Endothelial cell of umbilical vein (primary cell): ENCODE data around the gene WDR74. TPM values are rescaled to one million over a fixed set of nuclear protein-coding genes. Genes with fewer than 3 reads are reported as not detected.
"Not testable (repeated sequence)": the region's sequence is repeated elsewhere in the genome, so short reads cannot be mapped to it uniquely, and the experiment has no call there.

Source experiments
- BruUV-seq: library from RNA; stranded (reverse); fragments of 400-500 nt; replicated peaks from 2 replicates; lab custom pipeline; 2021; lab: Mats Ljungman, UMichigan
- CTCF ChIA-PET: fragments of 300-600, 350-600 bp; sonication (Branson Sonifier 250); formaldehyde crosslinking; loops from one replicate; lab custom pipeline; 2021; ENCODE audit warnings: antibody characterized with exemption, inconsistent platforms; lab: Charles Lee
- POLR2A ChIA-PET: fragments of 300-600, 350-600 bp; sonication (Branson Sonifier 250); formaldehyde crosslinking; loops from one replicate; lab custom pipeline; 2021; ENCODE audit warnings: antibody characterized with exemption, inconsistent platforms; lab: Charles Lee
- DNase-seq: peaks from one replicate; pipeline ENCODE4 v3.0.0-alpha.2; 2011; ENCODE audit warnings: low read depth, low spot score
- FAIRE-seq: peaks from 2 replicates; lab custom pipeline; 2011; peaks lifted over from hg19 to GRCh38; lab: Jason Lieb, UNC
- H2AFZ ChIP-seq: 2 replicates; pipeline ENCODE4 v1.6.0; 2012; ENCODE audit warnings: low read depth, low read length, control low read depth, inconsistent platforms
- H3K27ac ChIP-seq: 2 replicates; pipeline ENCODE4 v1.5.1; 2011; ENCODE audit warnings: low read depth, mild to moderate bottlenecking, control low read depth, low read length, moderate library complexity; ENCODE audit not compliant: insufficient read depth
- H3K27me3 ChIP-seq, 2 experiments: 2 replicates each; pipeline versions ENCODE4 v1.6.0 to v1.6.1; 2011; ENCODE audit warnings: low read length in 2 of 2, mixed read lengths in 1 of 2; ENCODE audit not compliant: control insufficient read depth in 2 of 2, insufficient read depth in 2 of 2
- H3K36me3 ChIP-seq, 2 experiments: 2 replicates in 1 of 2; 3 replicates in 1 of 2; pipeline ENCODE4 v1.5.1; 2011; ENCODE audit warnings: low read length in 2 of 2, mild to moderate bottlenecking in 1 of 2, moderate library complexity in 1 of 2; ENCODE audit not compliant: control insufficient read depth in 2 of 2, insufficient read depth in 2 of 2; ENCODE audit errors: extremely low read depth in 1 of 2
- H3K4me1 ChIP-seq: 3 replicates; pipeline ENCODE4 v1.5.1; 2011; ENCODE audit warnings: mild to moderate bottlenecking, low read length; ENCODE audit not compliant: control insufficient read depth, insufficient read depth; ENCODE audit errors: extremely low read depth
- H3K4me2 ChIP-seq: 2 replicates; pipeline ENCODE4 v1.6.1; 2011; ENCODE audit warnings: low read length, control low read depth, mixed read lengths; ENCODE audit not compliant: insufficient read depth
- H3K4me3 ChIP-seq, 3 experiments: fragments of 200-600 bp in 1 of 3; sonication (generic), shearing (Covaris generic) in 1 of 3; replicated peaks in 1 of 3; 2 replicates each; pipeline ENCODE4 v1.5.1; 2011 to 2016; ENCODE audit warnings: control low read depth in 3 of 3, low read length in 3 of 3, mild to moderate bottlenecking in 2 of 3, inconsistent platforms in 1 of 3, low read depth in 1 of 3, moderate library complexity in 1 of 3; ENCODE audit not compliant: insufficient read depth in 1 of 3
- H3K79me2 ChIP-seq: 2 replicates; pipeline ENCODE4 v1.6.0; 2012; ENCODE audit warnings: low read length, inconsistent platforms; ENCODE audit not compliant: control insufficient read depth, insufficient read depth
- H3K9ac ChIP-seq: replicated peaks from 2 replicates; pipeline ENCODE3; 2011; ENCODE audit warnings: low read length, control low read depth; ENCODE audit not compliant: insufficient read depth; ENCODE audit errors: extremely low read depth
- H3K9me1 ChIP-seq: replicated peaks from 3 replicates; pipeline ENCODE4 v1.6.0; 2011; ENCODE audit warnings: mild to moderate bottlenecking, low read length; ENCODE audit not compliant: control insufficient read depth, insufficient read depth; ENCODE audit errors: extremely low read depth
- H3K9me3 ChIP-seq: replicated peaks from 2 replicates; pipeline ENCODE4 v1.5.1; 2012; ENCODE audit warnings: low read length, inconsistent platforms; ENCODE audit not compliant: control insufficient read depth, insufficient read depth
- H4K20me1 ChIP-seq: replicated peaks from 2 replicates; pipeline ENCODE3; 2011; ENCODE audit warnings: mild to moderate bottlenecking, low read length; ENCODE audit not compliant: control insufficient read depth, insufficient read depth; ENCODE audit errors: extremely low read depth
- EZH2 ChIP-seq: IDR thresholded peaks from 2 replicates; pipeline ENCODE4 v1.6.1; 2012; ENCODE audit warnings: borderline replicate concordance, low read depth, mild to moderate bottlenecking, moderate library complexity, low read length, inconsistent platforms; ENCODE audit not compliant: severe bottlenecking
- FOS ChIP-seq: IDR thresholded peaks from 2 replicates; pipeline ENCODE4 v1.6.1; 2011; ENCODE audit warnings: mild to moderate bottlenecking, low read length, moderate library complexity, borderline replicate concordance; ENCODE audit not compliant: insufficient read depth
- GATA2 ChIP-seq: IDR thresholded peaks from 2 replicates; pipeline ENCODE4 v1.7.0; 2011; ENCODE audit warnings: low read depth, mild to moderate bottlenecking, moderate library complexity, mixed read lengths, low read length; ENCODE audit not compliant: insufficient read length, insufficient read depth
- JUN ChIP-seq: IDR thresholded peaks from 2 replicates; pipeline ENCODE4 v1.6.1; 2011; ENCODE audit warnings: borderline replicate concordance, low read depth; ENCODE audit not compliant: insufficient read length, insufficient read depth
- MAX ChIP-seq: IDR thresholded peaks from 2 replicates; pipeline ENCODE4 v1.6.1; 2011; ENCODE audit not compliant: insufficient read depth, insufficient read length
- MYC ChIP-seq: IDR thresholded peaks from one replicate; pipeline ENCODE4 v1.6.1; 2011; ENCODE audit warnings: mild to moderate bottlenecking, low read depth, low read length
- POLR2A ChIP-seq: IDR thresholded peaks from 2 replicates; pipeline ENCODE4 v1.6.1; 2012; ENCODE audit warnings: low read depth, mild to moderate bottlenecking, control low read depth, low read length
- POLR2AphosphoS5 ChIP-seq: IDR thresholded peaks from 2 replicates; pipeline ENCODE4 v1.6.1; 2012; ENCODE audit warnings: low read depth, mild to moderate bottlenecking, control low read depth, low read length, moderate library complexity; ENCODE audit not compliant: insufficient read depth
- dilution Hi-C: fragments of 300-500 bp; cut with MboI; formaldehyde crosslinking; loops from one replicate; pipeline ENCODE4 v1.15.0; 2019; ENCODE audit warnings: low sequenced_read_pairs; ENCODE audit not compliant: extremely low pct_ligation_motif_present
- intact Hi-C: fragments of 100-400 bp; cut with micrococcal nuclease; formaldehyde crosslinking; loops from one replicate; pipeline ENCODE4 v1.10.0; 2022
- polyA plus RNA-seq, 4 experiments: library from polyadenylated mRNA; depleted of rRNA in 3 of 4; stranded (reverse) in 3 of 4; unstranded in 1 of 4; fragments of >200 nt; gene quantifications; 2 replicates each; pipeline versions ENCODE4 v1.2.1 to v1.2.3, GENCODE V29; 2011 to 2012; ENCODE audit warnings: missing spikeins in 1 of 4
- total RNA-seq: library from RNA; stranded (reverse); gene quantifications from 2 replicates; pipeline ENCODE4 v1.2.3, GENCODE V29; 2021
- TF ChIP-seq, protein P1 (sequence below), 2 donors: IDR thresholded peaks; 1 replicate in 1 of 2; 2 replicates in 1 of 2; pipeline ENCODE4 v1.5.1; 2011; ENCODE audit warnings: low read length in 2 of 2, mild to moderate bottlenecking in 2 of 2, moderate library complexity in 2 of 2, control low read depth in 1 of 2, inconsistent platforms in 1 of 2, low read depth in 1 of 2; ENCODE audit not compliant: insufficient read depth in 1 of 2; ENCODE audit errors: extremely low read depth in 1 of 2

WDR74 gene
- total and polyA plus RNA-seq, 2 donors (not counting 3 experiments of a cell fraction or from before 2014, with no cell fraction given): 44.7 to 51.7 TPM

DNA sequence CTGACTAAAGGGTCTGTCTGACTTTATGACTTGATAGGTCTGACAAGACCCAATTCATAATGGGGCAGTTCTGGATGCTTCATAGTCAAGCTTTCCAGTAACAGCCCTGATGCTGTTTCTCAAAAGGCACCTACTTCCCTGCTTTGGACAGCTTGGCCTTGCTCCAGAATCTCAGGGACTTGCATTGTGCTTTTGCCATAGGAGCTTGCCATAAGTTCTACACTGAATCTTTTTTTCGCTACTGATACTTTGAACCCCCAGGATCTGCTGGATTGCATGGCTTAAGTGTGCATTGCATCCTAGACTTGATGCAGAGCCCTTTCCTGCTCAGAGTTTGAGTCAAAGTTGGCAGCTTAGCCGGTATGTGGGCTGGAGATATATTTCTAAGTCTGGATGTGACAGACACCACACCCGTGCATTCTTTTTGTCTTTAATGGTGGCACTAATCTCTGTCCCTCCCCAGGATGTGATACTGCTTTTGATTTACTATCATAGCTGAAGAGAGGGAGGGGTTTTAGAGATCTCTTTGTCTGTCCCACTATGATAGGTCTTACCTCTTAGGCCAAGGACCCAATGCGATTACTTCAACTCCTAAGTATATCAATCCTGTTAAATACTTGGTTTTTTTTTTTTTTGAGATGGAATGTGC is 24.4 kb upstream of the WDR74 start:
- ChIA-PET POLR2A (interaction anchor here (1.7 to 3.5 kb wide), 3 partner anchors 8 to 22 kb away, joined by 5 to 20 read pairs (median 8); partner anchors contain the start of gene SLC3A2), CTCF (interaction anchor here (0.9 to 7.2 kb wide), 6 partner anchors 10 to 85 kb away, joined by 3 to 105 read pairs (median 8); partner anchors contain the start of genes SLC3A2 and TMEM179B)
- Histone ChIP-seq H3K27me3 (no peaks in the 10 kb centered on the region), H4K20me1 (no peaks in the 10 kb centered on the region), H3K4me2 (no peak overlapping the region), H3K9me1 (no peaks in the 10 kb centered on the region), H3K4me1 (no peaks in the 10 kb centered on the region), H3K4me3 (no peak overlapping the region), H3K79me2 (peaks cover 28% of the 10 kb centered on the region), H3K9me3 (no peaks in the 10 kb centered on the region), H2AFZ (no peak overlapping the region), H3K27ac (no peak overlapping the region), H3K36me3 (no peaks in the 10 kb centered on the region), H3K9ac (no peak overlapping the region)
- no TSS peak for BruUV-seq
- FAIRE-seq: no peak
- dilution Hi-C loops (no loop called here), intact Hi-C loops (loop anchor here (2.0 kb wide), 1 partner anchor 135 kb away; the partner anchor contains the start of gene TTC9C)
- TF ChIP-seq MAX (no peak), POLR2A (no peak), EZH2 (no peak), FOS (no peak), JUN (no peak), POLR2AphosphoS5 (no peak), GATA2 (no peak), MYC (no peak)
- TF ChIP-seq, protein P1, sequence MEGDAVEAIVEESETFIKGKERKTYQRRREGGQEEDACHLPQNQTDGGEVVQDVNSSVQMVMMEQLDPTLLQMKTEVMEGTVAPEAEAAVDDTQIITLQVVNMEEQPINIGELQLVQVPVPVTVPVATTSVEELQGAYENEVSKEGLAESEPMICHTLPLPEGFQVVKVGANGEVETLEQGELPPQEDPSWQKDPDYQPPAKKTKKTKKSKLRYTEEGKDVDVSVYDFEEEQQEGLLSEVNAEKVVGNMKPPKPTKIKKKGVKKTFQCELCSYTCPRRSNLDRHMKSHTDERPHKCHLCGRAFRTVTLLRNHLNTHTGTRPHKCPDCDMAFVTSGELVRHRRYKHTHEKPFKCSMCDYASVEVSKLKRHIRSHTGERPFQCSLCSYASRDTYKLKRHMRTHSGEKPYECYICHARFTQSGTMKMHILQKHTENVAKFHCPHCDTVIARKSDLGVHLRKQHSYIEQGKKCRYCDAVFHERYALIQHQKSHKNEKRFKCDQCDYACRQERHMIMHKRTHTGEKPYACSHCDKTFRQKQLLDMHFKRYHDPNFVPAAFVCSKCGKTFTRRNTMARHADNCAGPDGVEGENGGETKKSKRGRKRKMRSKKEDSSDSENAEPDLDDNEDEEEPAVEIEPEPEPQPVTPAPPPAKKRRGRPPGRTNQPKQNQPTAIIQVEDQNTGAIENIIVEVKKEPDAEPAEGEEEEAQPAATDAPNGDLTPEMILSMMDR (IDR thresholded peaks at IDR 0.05; ENCODE audit: extremely low read depth in 1 of 2, insufficient read depth in 1 of 2, low read depth in 1 of 2, low read length in 2 of 2): no peak
- DNase-seq: no peak

GRCh38 chr11:62861564-62862192 is 22.3 kb upstream of the WDR74 start:
- ChIA-PET CTCF (interaction anchor here (0.6 to 7.2 kb wide), 10 partner anchors 9 to 221 kb away, joined by 3 to 105 read pairs (median 3); partner anchors contain the start of gene TMEM179B), POLR2A (interaction anchor here (1.3 kb wide), 1 partner anchor 20 kb away, joined by 6 read pairs; no protein-coding TSS in a partner anchor)
- H3K4me1 ChIP-seq, BruUV-seq, H3K9me3 ChIP-seq, DNase-seq, H3K27me3 ChIP-seq, H3K36me3 ChIP-seq, H3K9me1 ChIP-seq, FAIRE-seq, H2AFZ ChIP-seq, H4K20me1 ChIP-seq, H3K27ac ChIP-seq, dilution Hi-C loops, H3K4me2 ChIP-seq, H3K4me3 ChIP-seq, H3K9ac ChIP-seq: not testable (repeated sequence)
- H3K79me2 ChIP-seq: peaks cover 45% of the 10 kb centered on the region
- intact Hi-C loops: loop anchor here (1.0 to 2.0 kb wide), 4 partner anchors 57 to 182 kb away; partner anchors contain the start of genes TTC9C and UBXN1
